Fibroblast of mammary gland (primary cell): Measurements from ENCODE around the gene GFY.
"Not testable (repeated sequence)": the region's sequence is repeated elsewhere in the genome, so short reads cannot be mapped to it uniquely, and the experiment has no call there.

ENCODE experiments used
- DNase-seq: peaks from one replicate; pipeline ENCODE4 v3.0.0-alpha.2; 2010; ENCODE audit warnings: low read depth
- H3K4me3 ChIP-seq: 2 replicates; pipeline ENCODE4 v1.5.1; 2011; ENCODE audit warnings: low read depth, mild to moderate bottlenecking, low read length, moderate library complexity; ENCODE audit not compliant: control insufficient read depth
- TF ChIP-seq, protein P1 (sequence below): conservative IDR thresholded peaks from 2 replicates; pipeline ENCODE4 v1.5.1; 2011; ENCODE audit warnings: low read depth, low read length, inconsistent platforms; ENCODE audit not compliant: control insufficient read depth, insufficient read depth

Gene GFY

DNA sequence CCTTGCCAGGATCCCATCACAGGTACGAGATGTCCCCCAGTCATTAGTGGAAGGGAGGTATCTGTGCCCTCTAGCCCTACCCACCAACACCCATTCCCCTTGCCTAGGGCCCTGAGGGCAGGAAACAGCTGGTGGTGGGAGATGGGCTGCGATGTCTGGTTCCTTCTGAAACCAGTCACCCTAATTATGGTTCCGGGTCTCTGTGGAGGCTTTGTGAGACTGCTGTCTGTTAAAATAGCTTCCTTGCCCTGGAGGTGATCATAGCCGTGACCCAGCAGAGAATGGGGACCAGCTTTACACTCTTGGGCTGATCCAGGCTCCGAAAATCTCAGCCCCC lies 33.3 kb downstream of the GFY start:
- TF ChIP-seq, protein P1, sequence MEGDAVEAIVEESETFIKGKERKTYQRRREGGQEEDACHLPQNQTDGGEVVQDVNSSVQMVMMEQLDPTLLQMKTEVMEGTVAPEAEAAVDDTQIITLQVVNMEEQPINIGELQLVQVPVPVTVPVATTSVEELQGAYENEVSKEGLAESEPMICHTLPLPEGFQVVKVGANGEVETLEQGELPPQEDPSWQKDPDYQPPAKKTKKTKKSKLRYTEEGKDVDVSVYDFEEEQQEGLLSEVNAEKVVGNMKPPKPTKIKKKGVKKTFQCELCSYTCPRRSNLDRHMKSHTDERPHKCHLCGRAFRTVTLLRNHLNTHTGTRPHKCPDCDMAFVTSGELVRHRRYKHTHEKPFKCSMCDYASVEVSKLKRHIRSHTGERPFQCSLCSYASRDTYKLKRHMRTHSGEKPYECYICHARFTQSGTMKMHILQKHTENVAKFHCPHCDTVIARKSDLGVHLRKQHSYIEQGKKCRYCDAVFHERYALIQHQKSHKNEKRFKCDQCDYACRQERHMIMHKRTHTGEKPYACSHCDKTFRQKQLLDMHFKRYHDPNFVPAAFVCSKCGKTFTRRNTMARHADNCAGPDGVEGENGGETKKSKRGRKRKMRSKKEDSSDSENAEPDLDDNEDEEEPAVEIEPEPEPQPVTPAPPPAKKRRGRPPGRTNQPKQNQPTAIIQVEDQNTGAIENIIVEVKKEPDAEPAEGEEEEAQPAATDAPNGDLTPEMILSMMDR = no peak
- H3K4me3 ChIP-seq = no peak overlapping the region
- no peak for DNase-seq

- no peak for DNase-seq
- TF ChIP-seq, protein P1 = no peak
- H3K4me3 ChIP-seq = no peak overlapping the region
These were observed 34.2 kb downstream of the GFY start for GRCh38 chr19:49459388-49459787.

GRCh38 chr19:49461130-49461529 lies 35.9 kb downstream of the GFY start:
- not testable (repeated sequence) for DNase-seq, H3K4me3 ChIP-seq

DNA sequence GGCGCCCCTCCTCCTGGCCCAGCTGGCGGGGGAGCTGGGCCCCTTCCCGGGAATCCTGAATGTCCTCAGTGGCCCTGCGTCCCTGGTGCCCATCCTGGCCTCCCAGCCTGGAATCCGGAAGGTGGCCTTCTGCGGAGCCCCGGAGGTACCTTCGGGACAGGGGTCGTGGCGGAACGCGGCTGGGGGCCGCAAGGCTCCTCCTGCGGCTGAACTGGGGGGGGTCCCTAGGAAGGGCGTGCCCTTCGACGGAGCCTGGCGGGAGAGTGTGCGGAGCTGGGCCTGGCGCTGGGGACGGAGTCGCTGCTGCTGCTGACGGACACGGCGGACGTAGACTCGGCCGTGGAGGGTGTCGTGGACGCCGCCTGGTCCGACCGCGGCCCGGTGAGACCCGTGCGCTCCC lies 36.5 kb downstream of the GFY start:
- no peak overlapping the region for H3K4me3 ChIP-seq
- TF ChIP-seq, protein P1 = no peak
- no peak for DNase-seq

DNA sequence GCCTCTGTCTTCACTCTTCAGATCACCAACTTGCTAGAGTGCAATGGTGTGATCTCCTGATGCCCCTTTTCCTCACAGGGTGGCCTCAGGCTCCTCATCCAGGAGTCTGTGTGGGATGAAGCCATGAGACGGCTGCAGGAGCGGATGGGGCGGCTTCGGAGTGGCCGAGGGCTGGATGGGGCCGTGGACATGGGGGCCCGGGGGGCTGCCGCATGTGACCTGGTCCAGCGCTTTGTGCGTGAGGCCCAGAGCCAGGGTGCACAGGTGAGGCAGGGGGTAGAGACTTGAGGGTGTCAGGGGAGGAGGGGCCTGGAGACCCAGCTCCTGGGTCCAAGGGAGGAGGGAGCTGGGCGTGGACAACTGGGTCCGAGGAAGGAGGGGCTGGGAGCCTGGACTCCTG lies 37.3 kb downstream of the GFY start:
- TF ChIP-seq, protein P1 = no peak
- DNase-seq = no peak
- H3K4me3 ChIP-seq = no peak overlapping the region

DNA sequence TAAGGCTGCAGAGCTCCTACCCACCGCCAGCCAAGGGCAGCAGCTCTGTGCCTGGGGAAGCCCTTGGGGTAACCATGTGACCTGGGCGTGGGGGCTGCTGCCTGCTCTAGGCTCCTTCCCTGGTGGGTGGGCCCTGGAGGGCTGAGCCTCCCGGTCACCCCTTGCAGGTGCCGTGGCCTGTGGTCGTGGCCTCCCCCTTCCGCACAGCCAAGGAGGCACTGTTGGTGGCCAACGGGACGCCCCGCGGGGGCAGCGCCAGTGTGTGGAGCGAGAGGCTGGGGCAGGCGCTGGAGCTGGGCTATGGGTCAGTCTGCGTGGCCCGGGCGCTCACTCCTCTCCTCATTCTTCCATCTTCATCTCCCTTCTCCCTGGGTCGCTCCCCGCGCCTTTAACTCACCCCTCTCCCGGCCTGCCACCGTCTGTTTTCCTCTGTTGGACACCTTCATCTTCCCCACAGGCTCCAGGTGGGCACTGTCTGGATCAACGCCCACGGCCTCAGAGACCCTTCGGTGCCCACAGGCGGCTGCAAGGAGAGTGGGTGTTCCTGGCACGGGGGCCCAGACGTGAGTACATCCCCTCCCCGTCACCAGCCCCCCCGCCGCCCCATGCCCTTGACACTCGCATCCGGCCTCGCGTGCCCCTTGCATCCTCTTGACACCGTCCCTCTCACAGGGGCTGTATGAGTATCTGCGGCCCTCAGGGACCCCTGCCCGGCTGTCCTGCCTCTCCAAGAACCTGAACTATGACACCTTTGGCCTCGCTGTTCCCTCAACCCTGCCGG lies 39.0 kb downstream of the GFY start:
- TF ChIP-seq, protein P1 = no peak
- no peak overlapping the region for H3K4me3 ChIP-seq
- no peak for DNase-seq

GRCh38 chr19:49465371-49465770 lies 40.2 kb downstream of the GFY start:
- TF ChIP-seq, protein P1 = no peak
- H3K4me3 ChIP-seq = no peak overlapping the region
- DNase-seq = no peak
